Measurements from ENCODE around the gene TMEM54.

GRCh38 chr1:32946413-32946812 lies 45.2 kb upstream of the TMEM54 start:
- TF ChIP-seq TAF15 (IDR thresholded peaks at IDR 0.05; ENCODE audit: low read depth, low read length) (no peak), CTCF (IDR thresholded peaks at IDR 0.05 in 2 of 3, conservative IDR thresholded peaks at IDR 0.05 in 1 of 3; ENCODE audit: insufficient read depth in 2 of 3, low read depth in 1 of 3, low read length in 3 of 3) (no peak), HMG20A (CRISPR knock-in tag; conservative IDR thresholded peaks at IDR 0.05) (no peak), PHF21A (IDR thresholded peaks at IDR 0.05; ENCODE audit: borderline replicate concordance, low read depth) (no peak), ZSCAN29 (IDR thresholded peaks at IDR 0.05) (no peak), JUN (IDR thresholded peaks at IDR 0.05; ENCODE audit: borderline replicate concordance, low read depth, low read length) (no peak), JUN (CRISPR knock-in tag; IDR thresholded peaks at IDR 0.05; ENCODE audit: borderline replicate concordance) (no peak), EP300 (IDR thresholded peaks at IDR 0.05; ENCODE audit: low read length) (no peak), ZNF311 (CRISPR knock-in tag; IDR thresholded peaks at IDR 0.05) (no peak), ASH1L (IDR thresholded peaks at IDR 0.05; ENCODE audit: borderline replicate concordance, low read depth, partially characterized antibody) (no peak), ATF2 (CRISPR knock-in tag; IDR thresholded peaks at IDR 0.05) (no peak), ESRRA (IDR thresholded peaks at IDR 0.05; ENCODE audit: borderline replicate concordance, low read depth) (no peak), TEAD4 (IDR thresholded peaks at IDR 0.05; ENCODE audit: low read length) (no peak), TEAD4 (CRISPR knock-in tag; IDR thresholded peaks at IDR 0.05; ENCODE audit: borderline replicate concordance) (no peak), ZNF133 (CRISPR knock-in tag; IDR thresholded peaks at IDR 0.05) (no peak), CBFA2T2 (conservative IDR thresholded peaks at IDR 0.05) (no peak)

All from K562 (cell line).